ENCODE measurements around the gene RPS6KB2. TPM values are rescaled to one million over a fixed set of nuclear protein-coding genes. Genes with fewer than 3 reads are reported as not detected.

The RPS6KB2 gene
- polyA plus RNA-seq, 1 donor from 2014 or later, result 92.8 TPM

GRCh38 chr11:67435031-67435726 lies 6.9 kb downstream of the RPS6KB2 start:
- Histone ChIP-seq H3K4me2 (ENCODE audit: low read length) (no peak overlapping the region), H3K27ac (ENCODE audit: low read length) (no peak overlapping the region), H2AFZ (ENCODE audit: low read depth, low read length) (no peak overlapping the region), H3K79me2 (replicated peaks; ENCODE audit: insufficient read depth, low read length) (no peaks in the 10 kb centered on the region), H3K36me3 (ENCODE audit: insufficient read depth, low read length) (no peaks in the 10 kb centered on the region), H3K9me3 (ENCODE audit: low read length) (no peaks in the 10 kb centered on the region), H3K4me3 (ENCODE audit: low read length) (no peak overlapping the region), H3K9ac (ENCODE audit: low read length) (no peak overlapping the region), H3K27me3 (ENCODE audit: insufficient read depth, low read depth, low read length) (no peaks in the 10 kb centered on the region), H3K9me2 (ENCODE audit: insufficient read depth, low read length) (no peaks in the 10 kb centered on the region), H3F3A (ENCODE audit: insufficient read depth, low read length, poor library complexity, severe bottlenecking) (no peaks in the 10 kb centered on the region), H4K20me1 (ENCODE audit: insufficient read depth) (no peaks in the 10 kb centered on the region)
- TF ChIP-seq MXI1 (conservative IDR thresholded peaks at IDR 0.05; ENCODE audit: poor library complexity, severe bottlenecking) (no peak), EZH2 (IDR thresholded peaks at IDR 0.05; ENCODE audit: borderline replicate concordance, insufficient read depth, low read length, poor library complexity, severe bottlenecking) (no peak), RAD21 (conservative IDR thresholded peaks at IDR 0.05) (no peak), POLR2AphosphoS5 (IDR thresholded peaks at IDR 0.05) (no peak), SMC3 (conservative IDR thresholded peaks at IDR 0.05; ENCODE audit: poor library complexity) (no peak), TAF1 (IDR thresholded peaks at IDR 0.05; ENCODE audit: low read depth) (no peak), CTCF (IDR thresholded peaks at IDR 0.05; ENCODE audit: poor library complexity, severe bottlenecking) (no peak), REST (IDR thresholded peaks at IDR 0.05; ENCODE audit: borderline replicate concordance) (no peak), EP300 (conservative IDR thresholded peaks at IDR 0.05; ENCODE audit: poor library complexity, severe bottlenecking) (no peak)

GRCh38 chr11:67435727-67436458 lies 7.6 kb downstream of the RPS6KB2 start:
- no peak overlapping the region for H3K4me3 ChIP-seq (ENCODE audit: low read length)
- H3K9me2 ChIP-seq (ENCODE audit: insufficient read depth, low read length), result no peaks in the 10 kb centered on the region
- H3K4me2 ChIP-seq (ENCODE audit: low read length), result no peak overlapping the region
- no peaks in the 10 kb centered on the region for H4K20me1 ChIP-seq (ENCODE audit: insufficient read depth)
- no peaks in the 10 kb centered on the region for H3K9me3 ChIP-seq (ENCODE audit: low read length)
- H3F3A ChIP-seq (ENCODE audit: insufficient read depth, low read length, poor library complexity, severe bottlenecking), result no peaks in the 10 kb centered on the region
- no peak for TF ChIP-seq EP300 (conservative IDR thresholded peaks at IDR 0.05; ENCODE audit: poor library complexity, severe bottlenecking)
- TF ChIP-seq RAD21 (conservative IDR thresholded peaks at IDR 0.05), result no peak
- no peak for TF ChIP-seq CTCF (IDR thresholded peaks at IDR 0.05; ENCODE audit: poor library complexity, severe bottlenecking)
- H3K79me2 ChIP-seq (replicated peaks; ENCODE audit: insufficient read depth, low read length), result no peaks in the 10 kb centered on the region
- H3K27me3 ChIP-seq (ENCODE audit: insufficient read depth, low read depth, low read length), result no peaks in the 10 kb centered on the region
- no peaks in the 10 kb centered on the region for H3K36me3 ChIP-seq (ENCODE audit: insufficient read depth, low read length)
- H2AFZ ChIP-seq (ENCODE audit: low read depth, low read length), result no peak overlapping the region
- H3K27ac ChIP-seq (ENCODE audit: low read length), result no peak overlapping the region
- no peak overlapping the region for H3K9ac ChIP-seq (ENCODE audit: low read length)
